ENCODE results near the gene B3GNT8. TPM values are rescaled to one million over a fixed set of nuclear protein-coding genes. Genes with fewer than 3 reads are reported as not detected.

The B3GNT8 gene
- total and polyA plus RNA-seq, 9 of the 15 experiments (the other 6 are each of a cell fraction or from before 2014, with no cell fraction given) = 0.11 to 2.9 (median 0.65) TPM; not detected in 2

DNA sequence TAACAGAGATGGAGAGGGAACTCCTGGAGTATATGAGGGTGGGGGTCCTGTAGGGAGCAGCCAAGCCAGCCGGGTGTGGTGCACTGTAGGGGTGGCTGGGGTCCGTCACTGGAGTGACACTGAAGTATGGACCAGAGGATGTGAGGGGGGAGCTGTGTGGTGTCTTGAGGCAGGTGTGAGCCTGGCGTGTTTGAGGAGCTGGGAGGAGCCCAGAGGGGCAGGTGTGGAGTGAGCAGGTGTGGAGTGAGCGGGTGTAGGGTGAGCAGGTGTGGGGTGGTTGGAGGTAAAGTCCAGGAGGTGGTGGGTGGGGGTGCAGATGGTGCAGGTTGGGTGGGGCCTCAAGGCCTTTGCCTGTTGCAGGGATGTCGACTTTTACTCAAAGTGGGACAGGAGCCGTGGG lies 5.9 kb downstream of the B3GNT8 start:
- DNase-seq (ENCODE audit: extremely low read depth in 1 of 4, low spot score in 3 of 4) (no peak), ATAC-seq (no peak), FAIRE-seq (no peak)
- Histone ChIP-seq H3K9me1 (ENCODE audit: control insufficient read depth, insufficient read depth, low read length) (no peaks in the 10 kb centered on the region), H3K4me2 (ENCODE audit: insufficient read depth, low read length) (no peak overlapping the region), H3K4me3 (no peak overlapping the region), H3K9me3 (replicated peaks; ENCODE audit: control insufficient read depth, insufficient read depth, low read depth, low read length) (no peaks in the 10 kb centered on the region), H4K20me1 (replicated peaks; ENCODE audit: control insufficient read depth, insufficient read depth, low read length) (no peaks in the 10 kb centered on the region), H3K27ac (ENCODE audit: extremely low read depth, low read depth, low read length) (no peak overlapping the region), H3K9ac (ENCODE audit: insufficient read depth in 1 of 2, low read depth in 2 of 2, low read length in 2 of 2) (no peak overlapping the region), H3K36me3 (ENCODE audit: control insufficient read depth, insufficient read depth, low read length) (peaks cover 47% of the 10 kb centered on the region; the same call in 2 of the 3 replicates), H3K4me1 (replicated peaks in 1 of 2; ENCODE audit: control insufficient read depth in 2 of 2, insufficient read depth in 2 of 2, low read length in 2 of 2) (peaks cover 8 to 22% of the 10 kb centered on the region in 2 experiments), H2AFZ (ENCODE audit: low read depth, low read length) (no peak overlapping the region), H3K79me2 (ENCODE audit: control insufficient read depth, insufficient read depth, low read length) (no peaks in the 10 kb centered on the region; the same call in 2 of the 3 replicates), H3K27me3 (ENCODE audit: control insufficient read depth in 2 of 2, insufficient read depth in 2 of 2, low read length in 2 of 2) (no peaks in the 10 kb centered on the region)
- POLR2A ChIA-PET = no interaction called here
- in situ Hi-C loops (cut with MboI) (no loop called here), intact Hi-C loops (cut with micrococcal nuclease) (no loop called here)
- TF ChIP-seq ZZZ3 (IDR thresholded peaks at IDR 0.05) = no peak
- TF ChIP-seq POLR2G (IDR thresholded peaks at IDR 0.05; ENCODE audit: low read depth, low read length) = peak; percentile 30; the same call in 1 of the 2 replicates
- CTCF ChIA-PET (ENCODE audit: low intra/inter-chr PET ratio) = no interaction called here
- BruUV-seq (replicated peaks) = no TSS peak
- 74% methylated on average over 5 of the region's 6 CpGs for WGBS (ENCODE audit: insufficient coverage, low coverage, missing lambda C conversion rate)

DNA sequence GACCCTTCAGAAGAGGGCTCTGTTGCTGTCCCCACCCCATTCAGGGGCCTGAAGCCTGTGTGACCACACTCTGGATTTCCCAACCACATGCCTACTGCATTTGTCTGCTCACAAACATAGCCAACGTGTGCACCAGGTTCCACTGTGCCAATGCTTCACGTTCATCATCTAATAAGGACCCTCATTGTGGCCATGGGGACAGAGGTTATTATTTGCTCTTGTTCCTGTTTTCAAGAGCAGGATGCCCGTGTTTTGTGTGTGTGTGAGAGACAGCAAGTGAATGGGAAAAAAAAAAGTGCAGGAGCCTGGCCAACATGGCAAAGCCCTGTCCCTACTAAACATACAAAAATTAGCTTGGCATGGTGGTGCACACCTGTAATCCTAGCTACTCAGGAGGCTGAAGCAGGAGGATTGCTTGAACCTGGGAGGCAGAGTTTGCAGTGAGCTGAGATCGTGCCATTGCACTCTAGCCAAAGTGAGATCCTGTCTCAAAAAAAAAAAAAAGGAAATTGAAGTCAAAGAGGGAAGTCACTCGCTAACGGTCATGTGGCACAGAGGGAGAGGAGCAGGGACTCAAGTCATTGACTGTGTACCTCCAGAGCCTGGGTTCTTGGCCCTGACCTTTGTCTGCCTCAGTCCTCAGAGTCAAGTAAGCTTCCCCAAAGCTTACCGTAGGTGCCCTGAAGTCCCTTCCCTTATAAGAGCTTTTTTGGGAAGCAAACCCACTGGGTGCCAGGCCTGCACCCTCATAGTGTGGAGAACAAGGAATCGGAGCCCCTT lies 6.9 kb downstream of the B3GNT8 start:
- ChIA-PET POLR2A (interaction anchor here (0.6 to 0.7 kb wide), 3 partner anchors 19 to 80 kb away, joined by 3 to 4 read pairs (median 3); partner anchors contain the start of gene DMAC2), CTCF (ENCODE audit: low intra/inter-chr PET ratio) (interaction anchor here (0.6 kb wide), 1 partner anchor 260 kb away, joined by 3 read pairs; no protein-coding TSS in a partner anchor)
- Histone ChIP-seq H3K4me3 (no peak overlapping the region), H3K9ac (ENCODE audit: insufficient read depth in 1 of 2, low read depth in 2 of 2, low read length in 2 of 2) (no peak overlapping the region), H2AFZ (ENCODE audit: low read depth, low read length) (no peak overlapping the region), H4K20me1 (replicated peaks; ENCODE audit: control insufficient read depth, insufficient read depth, low read length) (no peaks in the 10 kb centered on the region), H3K9me3 (replicated peaks; ENCODE audit: control insufficient read depth, insufficient read depth, low read depth, low read length) (no peaks in the 10 kb centered on the region), H3K36me3 (ENCODE audit: control insufficient read depth, insufficient read depth, low read length) (peaks cover 51% of the 10 kb centered on the region; the same call in 2 of the 3 replicates), H3K4me2 (ENCODE audit: insufficient read depth, low read length) (no peak overlapping the region), H3K79me2 (ENCODE audit: control insufficient read depth, insufficient read depth, low read length) (no peaks in the 10 kb centered on the region), H3K4me1 (replicated peaks in 1 of 2; ENCODE audit: control insufficient read depth in 2 of 2, insufficient read depth in 2 of 2, low read length in 2 of 2) (peaks cover 8 to 11% of the 10 kb centered on the region in 2 experiments), H3K9me1 (ENCODE audit: control insufficient read depth, insufficient read depth, low read length) (no peaks in the 10 kb centered on the region), H3K27ac (ENCODE audit: extremely low read depth, low read depth, low read length) (no peak overlapping the region), H3K27me3 (ENCODE audit: control insufficient read depth in 2 of 2, insufficient read depth in 2 of 2, low read length in 2 of 2) (no peaks in the 10 kb centered on the region)
- BruUV-seq (replicated peaks) = no TSS peak
- FAIRE-seq (no peak), ATAC-seq (no peak), DNase-seq (ENCODE audit: extremely low read depth in 1 of 4, low spot score in 3 of 4) (no peak)
- intact Hi-C loops (cut with micrococcal nuclease) (no loop called here), in situ Hi-C loops (cut with MboI) (no loop called here)
- 49% methylated on average over 8 of the region's 8 CpGs for WGBS (ENCODE audit: insufficient coverage, low coverage, missing lambda C conversion rate)
- no peak for TF ChIP-seq ZNF79 (CRISPR knock-in tag; IDR thresholded peaks at IDR 0.05; ENCODE audit: low read depth)
- no peak for TF ChIP-seq TAF1 (IDR thresholded peaks at IDR 0.05; ENCODE audit: control insufficient read depth, extremely low read depth, insufficient read depth, low read length, severe bottlenecking)
- no peak for TF ChIP-seq RHOXF2B (CRISPR knock-in tag; conservative IDR thresholded peaks at IDR 0.05)
- TF ChIP-seq ZNF41 (CRISPR knock-in tag; conservative IDR thresholded peaks at IDR 0.05) = no peak
- TF ChIP-seq, protein P1, sequence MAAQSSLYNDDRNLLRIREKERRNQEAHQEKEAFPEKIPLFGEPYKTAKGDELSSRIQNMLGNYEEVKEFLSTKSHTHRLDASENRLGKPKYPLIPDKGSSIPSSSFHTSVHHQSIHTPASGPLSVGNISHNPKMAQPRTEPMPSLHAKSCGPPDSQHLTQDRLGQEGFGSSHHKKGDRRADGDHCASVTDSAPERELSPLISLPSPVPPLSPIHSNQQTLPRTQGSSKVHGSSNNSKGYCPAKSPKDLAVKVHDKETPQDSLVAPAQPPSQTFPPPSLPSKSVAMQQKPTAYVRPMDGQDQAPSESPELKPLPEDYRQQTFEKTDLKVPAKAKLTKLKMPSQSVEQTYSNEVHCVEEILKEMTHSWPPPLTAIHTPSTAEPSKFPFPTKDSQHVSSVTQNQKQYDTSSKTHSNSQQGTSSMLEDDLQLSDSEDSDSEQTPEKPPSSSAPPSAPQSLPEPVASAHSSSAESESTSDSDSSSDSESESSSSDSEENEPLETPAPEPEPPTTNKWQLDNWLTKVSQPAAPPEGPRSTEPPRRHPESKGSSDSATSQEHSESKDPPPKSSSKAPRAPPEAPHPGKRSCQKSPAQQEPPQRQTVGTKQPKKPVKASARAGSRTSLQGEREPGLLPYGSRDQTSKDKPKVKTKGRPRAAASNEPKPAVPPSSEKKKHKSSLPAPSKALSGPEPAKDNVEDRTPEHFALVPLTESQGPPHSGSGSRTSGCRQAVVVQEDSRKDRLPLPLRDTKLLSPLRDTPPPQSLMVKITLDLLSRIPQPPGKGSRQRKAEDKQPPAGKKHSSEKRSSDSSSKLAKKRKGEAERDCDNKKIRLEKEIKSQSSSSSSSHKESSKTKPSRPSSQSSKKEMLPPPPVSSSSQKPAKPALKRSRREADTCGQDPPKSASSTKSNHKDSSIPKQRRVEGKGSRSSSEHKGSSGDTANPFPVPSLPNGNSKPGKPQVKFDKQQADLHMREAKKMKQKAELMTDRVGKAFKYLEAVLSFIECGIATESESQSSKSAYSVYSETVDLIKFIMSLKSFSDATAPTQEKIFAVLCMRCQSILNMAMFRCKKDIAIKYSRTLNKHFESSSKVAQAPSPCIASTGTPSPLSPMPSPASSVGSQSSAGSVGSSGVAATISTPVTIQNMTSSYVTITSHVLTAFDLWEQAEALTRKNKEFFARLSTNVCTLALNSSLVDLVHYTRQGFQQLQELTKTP (IDR thresholded peaks at IDR 0.05; ENCODE audit: low read depth in 1 of 2, partially characterized antibody in 2 of 2) = no peak
- TF ChIP-seq YBX1 (IDR thresholded peaks at IDR 0.05) = no peak
- TF ChIP-seq GATA2 (CRISPR knock-in tag; IDR thresholded peaks at IDR 0.05) = no peak
- TF ChIP-seq ZNF766 (CRISPR knock-in tag; conservative IDR thresholded peaks at IDR 0.05) = no peak
- no peak for TF ChIP-seq HMG20B (CRISPR knock-in tag; IDR thresholded peaks at IDR 0.05)

All from K562 (cell line).